AG04450 (cell line): ENCODE results near the gene SLC35G4. TPM values are rescaled to one million over a fixed set of nuclear protein-coding genes. Genes with fewer than 3 reads are reported as not detected.

Source experiments
- CTCF ChIA-PET: fragments of 300-600, 350-600 bp; formaldehyde crosslinking; extraction: SDS; loops from one replicate; lab custom pipeline; 2022; ENCODE audit warnings: antibody characterized with exemption, inconsistent platforms; lab: Charles Lee
- POLR2A ChIA-PET: fragments of 350-600 bp; formaldehyde crosslinking; extraction: SDS; loops from one replicate; lab custom pipeline; 2021; ENCODE audit warnings: antibody characterized with exemption, inconsistent platforms; lab: Yijun Ruan, JAX
- DNase-seq: peaks from one replicate; pipeline ENCODE4 v3.0.0-alpha.2; 2011; ENCODE audit warnings: low read depth, low spot score
- H3K27ac ChIP-seq: one replicate; pipeline ENCODE4 v1.5.1; 2012; ENCODE audit warnings: low read depth, low read length, control low read depth
- H3K27me3 ChIP-seq: one replicate; pipeline ENCODE4 v1.6.0; 2012; ENCODE audit warnings: low read length; ENCODE audit not compliant: control insufficient read depth, insufficient read depth
- H3K4me3 ChIP-seq: 2 replicates; pipeline ENCODE4 v1.5.1; 2011; ENCODE audit warnings: mild to moderate bottlenecking, low read depth, low read length, control low read depth
- H3K9me3 ChIP-seq: 2 replicates; pipeline ENCODE4 v1.5.1; 2012; ENCODE audit warnings: low read length; ENCODE audit not compliant: control insufficient read depth, insufficient read depth
- polyA plus RNA-seq: library from polyadenylated mRNA; depleted of rRNA; stranded (reverse); fragments of >200 nt; gene quantifications from 2 replicates; pipeline ENCODE4 v1.2.3, GENCODE V29; 2011
- TF ChIP-seq, protein P1 (sequence below): IDR thresholded peaks from 2 replicates; pipeline ENCODE4 v1.5.1; 2011; ENCODE audit warnings: low read depth, low read length, control low read depth, inconsistent platforms

The SLC35G4 gene
- polyA plus RNA-seq, 1 experiment, result not detected

DNA sequence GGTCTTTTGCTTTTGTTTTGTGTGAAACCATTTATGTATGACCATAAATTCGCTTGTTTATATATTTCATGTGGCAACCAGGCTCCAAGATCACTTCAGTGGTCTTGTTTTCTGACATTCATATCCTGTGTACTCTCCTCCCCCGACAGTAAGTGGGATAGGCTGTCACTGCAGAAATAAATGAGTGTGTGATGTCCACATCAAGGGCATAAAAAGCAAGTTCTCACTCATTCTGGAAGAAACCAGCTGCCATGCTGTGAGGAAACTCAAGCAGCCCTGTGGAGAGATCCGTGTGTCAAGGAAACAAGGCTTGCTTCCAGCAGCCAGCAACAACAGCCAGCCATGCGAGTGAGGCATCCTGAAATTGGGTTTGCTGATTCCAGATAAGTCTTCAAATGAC lies 40.4 kb downstream of the SLC35G4 start:
- ChIA-PET CTCF (no interaction called here), POLR2A (no interaction called here)

DNA sequence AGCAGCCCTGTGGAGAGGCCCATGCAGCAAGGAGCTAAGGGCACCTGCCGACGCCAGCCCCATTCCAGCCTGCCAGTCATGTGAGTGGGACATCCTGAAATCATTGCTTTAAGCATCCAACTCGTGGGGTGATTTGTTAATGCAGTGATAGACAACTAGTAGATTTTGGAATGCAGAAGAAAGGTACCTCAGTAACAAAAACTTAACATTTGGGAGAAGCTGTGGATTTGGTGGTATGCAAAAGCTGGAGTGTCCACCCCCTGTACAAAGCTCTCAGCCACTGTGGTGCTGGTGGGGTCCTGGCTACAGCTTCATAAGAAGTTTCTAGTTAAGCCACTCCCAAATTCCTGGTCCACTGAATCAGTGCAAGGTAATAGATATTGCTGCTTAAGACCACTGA lies 42.5 kb downstream of the SLC35G4 start:
- TF ChIP-seq, protein P1, sequence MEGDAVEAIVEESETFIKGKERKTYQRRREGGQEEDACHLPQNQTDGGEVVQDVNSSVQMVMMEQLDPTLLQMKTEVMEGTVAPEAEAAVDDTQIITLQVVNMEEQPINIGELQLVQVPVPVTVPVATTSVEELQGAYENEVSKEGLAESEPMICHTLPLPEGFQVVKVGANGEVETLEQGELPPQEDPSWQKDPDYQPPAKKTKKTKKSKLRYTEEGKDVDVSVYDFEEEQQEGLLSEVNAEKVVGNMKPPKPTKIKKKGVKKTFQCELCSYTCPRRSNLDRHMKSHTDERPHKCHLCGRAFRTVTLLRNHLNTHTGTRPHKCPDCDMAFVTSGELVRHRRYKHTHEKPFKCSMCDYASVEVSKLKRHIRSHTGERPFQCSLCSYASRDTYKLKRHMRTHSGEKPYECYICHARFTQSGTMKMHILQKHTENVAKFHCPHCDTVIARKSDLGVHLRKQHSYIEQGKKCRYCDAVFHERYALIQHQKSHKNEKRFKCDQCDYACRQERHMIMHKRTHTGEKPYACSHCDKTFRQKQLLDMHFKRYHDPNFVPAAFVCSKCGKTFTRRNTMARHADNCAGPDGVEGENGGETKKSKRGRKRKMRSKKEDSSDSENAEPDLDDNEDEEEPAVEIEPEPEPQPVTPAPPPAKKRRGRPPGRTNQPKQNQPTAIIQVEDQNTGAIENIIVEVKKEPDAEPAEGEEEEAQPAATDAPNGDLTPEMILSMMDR, result no peak
- Histone ChIP-seq H3K27ac (no peak overlapping the region), H3K27me3 (peaks cover 6% of the 10 kb centered on the region), H3K9me3 (peaks cover 10% of the 10 kb centered on the region; the same call in 1 of the 2 replicates), H3K4me3 (no peak overlapping the region)
- DNase-seq, result no peak
- CTCF ChIA-PET, result interaction anchor here (1.0 kb wide), 1 partner anchor 81 kb away, joined by 4 read pairs; no protein-coding TSS in a partner anchor
- POLR2A ChIA-PET, result no interaction called here

More for the DNA sequence above, 40.4 kb downstream of the SLC35G4 start:
- peaks cover 6% of the 10 kb centered on the region for H3K27me3 ChIP-seq
- H3K27ac ChIP-seq, result no peak overlapping the region
- no peak overlapping the region for H3K4me3 ChIP-seq
- no peak for DNase-seq
- TF ChIP-seq, protein P1, result no peak
- peaks cover 10% of the 10 kb centered on the region; the same call in 1 of the 2 replicates for H3K9me3 ChIP-seq

DNA sequence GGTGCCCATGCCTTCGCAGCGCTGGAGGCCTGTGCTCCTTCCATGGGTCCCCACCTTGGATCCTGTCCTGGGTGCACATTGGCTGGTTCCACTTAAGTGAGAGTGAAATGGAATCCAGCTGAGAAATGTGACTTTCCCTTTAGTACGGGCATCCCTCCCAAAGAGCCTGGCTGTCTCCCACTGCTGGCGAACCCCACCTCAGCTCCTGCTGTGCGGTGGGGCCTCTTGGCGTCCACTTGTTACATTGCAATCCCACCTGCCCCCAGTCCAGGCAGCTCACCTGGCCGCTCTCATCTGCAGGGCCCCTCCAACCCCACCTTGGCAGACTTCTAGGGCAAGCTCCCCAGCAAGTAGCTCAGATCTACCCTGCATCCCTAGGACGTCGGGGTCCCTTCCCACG lies 44.1 kb downstream of the SLC35G4 start:
- TF ChIP-seq, protein P1, result no peak
- ChIA-PET POLR2A (no interaction called here), CTCF (interaction anchor here (2.4 kb wide), 1 partner anchor 36 kb away, joined by 8 read pairs; the partner anchor contains the start of gene GNAL)
- peaks cover 6% of the 10 kb centered on the region for H3K27me3 ChIP-seq
- no peak for DNase-seq
- H3K4me3 ChIP-seq, result no peak overlapping the region
- H3K27ac ChIP-seq, result no peak overlapping the region
- no peaks in the 10 kb centered on the region for H3K9me3 ChIP-seq

DNA sequence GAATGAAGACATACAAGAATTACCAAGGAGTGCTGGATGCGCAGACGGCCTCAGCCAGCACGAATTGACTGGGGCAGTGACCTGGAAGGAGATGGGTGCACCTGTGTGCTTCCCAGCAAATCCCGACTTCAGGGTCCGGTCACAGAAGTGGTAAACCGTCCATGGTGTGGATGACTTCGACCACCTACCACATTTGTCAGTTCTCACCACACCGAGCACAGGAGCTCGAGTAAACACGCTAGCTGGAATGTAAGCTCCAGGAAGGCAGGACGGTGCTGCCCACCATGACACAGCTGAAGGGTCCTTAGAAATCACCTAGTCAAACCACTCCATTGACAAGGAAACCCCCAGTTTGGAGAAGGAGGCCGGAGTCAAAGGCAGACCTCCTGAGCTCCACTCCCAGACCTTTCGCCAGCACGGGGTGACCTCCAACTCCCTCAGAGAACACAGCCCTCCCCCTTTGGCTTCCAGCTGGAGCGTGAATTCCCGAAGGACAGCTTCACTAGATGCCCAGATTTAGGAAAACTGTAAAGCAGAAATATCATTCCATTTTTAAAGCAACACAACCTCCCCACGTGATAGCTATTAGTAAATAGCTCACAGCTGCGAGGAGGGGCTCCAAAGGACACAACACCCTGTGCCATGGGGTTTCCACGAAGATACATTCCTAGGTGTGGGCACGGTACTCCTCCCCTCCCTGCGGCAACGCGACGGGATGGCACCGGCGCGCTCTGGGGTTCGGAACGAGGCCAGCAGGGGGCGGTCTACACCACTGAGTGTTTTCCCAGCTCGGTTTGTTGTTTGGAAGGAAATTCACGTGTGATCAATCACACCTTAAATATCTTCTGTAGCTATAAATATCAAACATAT lies 45.6 kb downstream of the SLC35G4 start:
- DNase-seq, result no peak
- H3K4me3 ChIP-seq, result no peak overlapping the region

More for the DNA sequence above, 45.6 kb downstream of the SLC35G4 start:
- CTCF ChIA-PET, result interaction anchor here (0.5 to 3.6 kb wide), 39 partner anchors 11 to 673 kb away, joined by 3 to 28 read pairs (median 4); partner anchors contain the start of gene GNAL
- POLR2A ChIA-PET, result no interaction called here
- peaks cover 4% of the 10 kb centered on the region for H3K27me3 ChIP-seq
- TF ChIP-seq, protein P1, result peak; percentile 74
- no peak overlapping the region for H3K27ac ChIP-seq
- no peaks in the 10 kb centered on the region for H3K9me3 ChIP-seq
